HG03442 (cell line): ENCODE data around the gene C1orf167.

Experiments used
- ATAC-seq: cut with Tn5 transposase; IDR thresholded peaks from one replicate; pipeline ENCODE4 v1.9.1; 2021; ENCODE audit warnings: mild to moderate bottlenecking, moderate library complexity; ENCODE audit not compliant: unreplicated experiment

Gene C1orf167

GRCh38 chr1:11764115-11764514, 2.1 kb downstream of the C1orf167 start:
- ATAC-seq = no peak

GRCh38 chr1:11764519-11764918, 2.5 kb downstream of the C1orf167 start:
- no peak for ATAC-seq

GRCh38 chr1:11765661-11766428, 3.9 kb downstream of the C1orf167 start:
- ATAC-seq = no peak

- no peak for ATAC-seq
Observed at GRCh38 chr1:11766429-11766776, 4.4 kb downstream of the C1orf167 start.

- no peak for ATAC-seq
Observed at GRCh38 chr1:11767922-11768704, 6.1 kb downstream of the C1orf167 start.

- ATAC-seq = no peak
Observed at GRCh38 chr1:11768821-11769220, 6.8 kb downstream of the C1orf167 start.

- ATAC-seq = no peak
Observed at GRCh38 chr1:11769274-11769673, 7.3 kb downstream of the C1orf167 start.

- no peak for ATAC-seq
Observed at GRCh38 chr1:11770011-11770410, 8.0 kb downstream of the C1orf167 start.

- ATAC-seq = no peak
Observed at GRCh38 chr1:11771481-11772043, 9.6 kb downstream of the C1orf167 start.

- no peak for ATAC-seq
Observed at GRCh38 chr1:11772458-11772857, 10.5 kb downstream of the C1orf167 start.

GRCh38 chr1:11774753-11775152, 12.8 kb downstream of the C1orf167 start:
- no peak for ATAC-seq

- ATAC-seq = no peak
Observed at GRCh38 chr1:11777658-11778322, 15.8 kb downstream of the C1orf167 start.

GRCh38 chr1:11778336-11778735, 16.3 kb downstream of the C1orf167 start:
- ATAC-seq = no peak

GRCh38 chr1:11778844-11779623, 17.0 kb downstream of the C1orf167 start:
- ATAC-seq = no peak

GRCh38 chr1:11779715-11780379, 17.9 kb downstream of the C1orf167 start:
- ATAC-seq = no peak

GRCh38 chr1:11780380-11781147, 18.6 kb downstream of the C1orf167 start:
- ATAC-seq = no peak

- ATAC-seq = no peak
Observed at GRCh38 chr1:11781297-11781696, 19.3 kb downstream of the C1orf167 start.

- ATAC-seq = no peak
Observed at GRCh38 chr1:11782127-11782708, 20.2 kb downstream of the C1orf167 start.

- ATAC-seq = no peak
Observed at GRCh38 chr1:11783556-11783955, 21.6 kb downstream of the C1orf167 start.
